Subcutaneous adipose tissue (tissue), 4 donors: ENCODE measurements around the gene CARS2. TPM values are rescaled to one million over a fixed set of nuclear protein-coding genes. Genes with fewer than 3 reads are reported as not detected.

ENCODE experiments used
- total RNA-seq, 4 donors: library from RNA; depleted of rRNA; stranded (reverse); fragments of >200 nt; gene quantifications; one replicate each; pipeline ENCODE4 v1.1.0, GENCODE V29; 2016
- TF ChIP-seq, protein P1 (sequence below): fragments of 450-650 bp; IDR thresholded peaks from one replicate; pipeline ENCODE4 v1.5.1; 2016; ENCODE audit warnings: low read depth, mild to moderate bottlenecking, control low read depth, antibody characterized with exemption, moderate library complexity

CARS2 gene
- total RNA-seq, 4 donors from 2014 or later = 36.5 to 366 (median 102) TPM

DNA sequence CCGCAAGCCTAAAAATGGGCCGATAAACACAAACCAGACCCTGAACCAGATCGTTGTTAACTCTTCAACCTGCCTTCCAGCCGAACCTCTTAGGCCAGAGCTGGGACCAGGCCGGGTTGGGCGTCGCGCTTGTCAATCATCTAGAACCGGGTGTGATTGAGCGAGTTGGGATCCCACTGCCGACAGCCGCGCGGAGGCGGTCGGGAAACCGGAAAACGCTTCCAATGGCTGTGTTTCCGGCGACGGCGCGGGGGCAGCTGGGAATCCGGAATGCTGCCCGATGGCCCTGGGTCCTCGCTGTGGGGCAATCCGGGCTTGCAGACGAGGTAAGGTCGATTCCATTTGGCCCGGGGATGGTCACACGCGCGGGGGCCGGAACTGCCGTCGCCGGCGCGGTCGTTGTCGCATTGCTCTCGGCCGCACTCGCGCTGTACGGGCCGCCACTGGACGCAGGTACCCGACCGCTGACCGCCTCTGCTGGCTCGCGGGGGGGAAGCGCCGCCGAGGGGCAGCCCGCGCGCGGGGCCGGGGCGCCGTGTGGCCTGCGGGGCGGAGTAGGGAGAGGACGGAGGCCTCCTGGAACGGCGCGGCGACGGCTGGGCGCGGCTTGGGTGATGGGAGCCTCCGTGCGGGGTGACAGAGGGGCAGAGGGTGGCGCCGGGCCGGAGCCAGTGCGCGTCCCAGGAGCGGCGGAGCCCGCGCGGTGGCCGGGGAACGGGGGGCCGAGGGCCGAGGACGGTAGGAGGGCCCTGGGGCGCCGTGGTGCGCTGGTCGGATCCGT lies 90.4 kb downstream of the CARS2 start, which contains the start of gene NAXD:
Gene NAXD (plus strand): TSS at position 224 of the 781 bp plus-strand sequence. CDS start 57 bp downstream, at position 281.
- TF ChIP-seq, protein P1, sequence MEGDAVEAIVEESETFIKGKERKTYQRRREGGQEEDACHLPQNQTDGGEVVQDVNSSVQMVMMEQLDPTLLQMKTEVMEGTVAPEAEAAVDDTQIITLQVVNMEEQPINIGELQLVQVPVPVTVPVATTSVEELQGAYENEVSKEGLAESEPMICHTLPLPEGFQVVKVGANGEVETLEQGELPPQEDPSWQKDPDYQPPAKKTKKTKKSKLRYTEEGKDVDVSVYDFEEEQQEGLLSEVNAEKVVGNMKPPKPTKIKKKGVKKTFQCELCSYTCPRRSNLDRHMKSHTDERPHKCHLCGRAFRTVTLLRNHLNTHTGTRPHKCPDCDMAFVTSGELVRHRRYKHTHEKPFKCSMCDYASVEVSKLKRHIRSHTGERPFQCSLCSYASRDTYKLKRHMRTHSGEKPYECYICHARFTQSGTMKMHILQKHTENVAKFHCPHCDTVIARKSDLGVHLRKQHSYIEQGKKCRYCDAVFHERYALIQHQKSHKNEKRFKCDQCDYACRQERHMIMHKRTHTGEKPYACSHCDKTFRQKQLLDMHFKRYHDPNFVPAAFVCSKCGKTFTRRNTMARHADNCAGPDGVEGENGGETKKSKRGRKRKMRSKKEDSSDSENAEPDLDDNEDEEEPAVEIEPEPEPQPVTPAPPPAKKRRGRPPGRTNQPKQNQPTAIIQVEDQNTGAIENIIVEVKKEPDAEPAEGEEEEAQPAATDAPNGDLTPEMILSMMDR = no peak

DNA sequence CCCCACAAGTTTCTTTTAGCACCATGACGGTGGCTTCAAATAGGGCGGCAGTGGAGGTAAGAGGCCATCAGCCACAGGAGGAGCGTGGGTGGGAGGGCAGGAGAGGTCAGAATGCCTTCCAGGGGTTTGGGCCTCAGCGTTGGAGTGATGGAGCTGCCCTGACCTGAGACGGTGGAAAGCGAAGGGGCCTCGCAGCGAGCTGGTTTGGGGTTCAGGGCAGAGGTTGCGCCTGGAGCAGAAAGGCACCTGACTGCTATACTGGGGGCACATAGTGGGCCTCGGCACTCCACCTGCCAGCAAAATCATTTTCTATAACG lies 91.0 kb downstream of the CARS2 start:
- TF ChIP-seq, protein P1 = no peak

DNA sequence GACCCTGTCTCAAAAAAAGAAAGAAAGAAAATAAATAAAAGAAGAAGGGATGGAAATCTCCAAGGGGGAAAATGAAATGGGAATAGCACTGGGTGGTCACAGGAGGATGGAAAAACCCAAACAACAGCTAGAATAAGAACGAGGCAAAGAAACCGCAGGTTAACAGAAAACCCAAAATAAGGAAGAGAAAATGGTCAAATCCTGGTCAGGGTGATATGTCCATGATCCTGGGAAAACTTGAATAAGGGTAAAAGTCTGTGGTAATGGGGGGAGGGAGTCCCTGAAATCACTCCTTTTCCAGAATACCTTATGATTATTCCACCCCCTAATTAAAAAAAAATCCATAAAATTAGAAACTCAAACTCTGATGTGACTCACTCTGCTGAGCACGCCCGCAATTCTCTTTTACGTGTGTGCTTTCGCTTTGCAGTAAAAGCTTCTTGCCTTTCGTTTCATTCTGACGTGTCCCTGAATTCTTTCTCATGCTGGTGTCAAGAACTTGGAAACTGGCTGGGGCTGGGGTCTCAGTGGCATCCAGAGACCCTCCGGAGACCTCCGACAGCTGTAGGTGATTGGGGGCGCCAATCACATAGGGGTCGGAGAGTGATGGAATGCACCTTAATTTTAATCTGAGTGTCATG lies 94.8 kb downstream of the CARS2 start:
- TF ChIP-seq, protein P1 = no peak

DNA sequence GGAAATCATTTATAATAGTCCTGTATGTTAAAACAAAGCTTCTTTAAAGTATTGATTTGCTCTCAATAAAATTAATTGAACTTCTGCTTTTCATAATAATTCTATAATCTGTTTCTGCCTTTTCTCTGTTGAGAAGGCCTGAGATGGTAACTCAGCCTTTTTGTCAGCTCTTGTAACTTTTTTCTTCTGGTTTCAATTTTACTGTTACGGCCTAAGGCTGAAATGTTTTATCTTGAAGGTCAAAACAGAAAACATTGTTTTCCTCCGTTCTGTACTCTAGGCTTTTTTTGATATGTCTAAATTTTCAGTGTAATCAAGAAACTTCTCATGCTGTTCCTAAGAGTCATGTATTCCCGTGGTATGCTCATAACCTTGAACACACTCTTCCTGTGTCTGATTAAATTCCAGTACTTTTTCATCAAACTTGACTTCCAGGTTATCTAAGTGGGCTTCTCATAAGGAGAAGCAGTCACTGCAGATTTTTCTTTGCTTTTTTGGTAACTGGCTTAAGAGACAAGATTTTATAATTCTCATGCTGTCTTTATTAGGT lies 98.2 kb downstream of the CARS2 start:
- TF ChIP-seq, protein P1 = no peak

DNA sequence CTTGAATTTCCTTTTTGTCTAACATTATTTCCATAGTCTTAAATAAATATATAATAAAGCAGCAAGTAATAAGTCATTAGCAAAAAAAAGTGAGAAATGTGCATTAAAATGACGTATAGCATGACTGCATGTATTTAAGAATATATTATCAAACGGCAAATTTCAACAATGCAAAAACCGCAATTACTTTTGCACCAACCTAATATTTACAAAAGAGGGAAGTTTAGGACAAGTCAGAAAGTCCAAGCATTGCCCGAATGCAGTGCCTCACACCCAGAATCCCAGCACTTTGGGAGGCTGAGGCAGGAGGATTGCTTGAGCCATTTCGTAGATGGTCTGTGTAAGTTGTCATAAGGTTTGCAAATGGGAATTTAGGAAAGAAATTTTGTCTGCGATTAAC lies 100.8 kb downstream of the CARS2 start:
- TF ChIP-seq, protein P1 = no peak

DNA sequence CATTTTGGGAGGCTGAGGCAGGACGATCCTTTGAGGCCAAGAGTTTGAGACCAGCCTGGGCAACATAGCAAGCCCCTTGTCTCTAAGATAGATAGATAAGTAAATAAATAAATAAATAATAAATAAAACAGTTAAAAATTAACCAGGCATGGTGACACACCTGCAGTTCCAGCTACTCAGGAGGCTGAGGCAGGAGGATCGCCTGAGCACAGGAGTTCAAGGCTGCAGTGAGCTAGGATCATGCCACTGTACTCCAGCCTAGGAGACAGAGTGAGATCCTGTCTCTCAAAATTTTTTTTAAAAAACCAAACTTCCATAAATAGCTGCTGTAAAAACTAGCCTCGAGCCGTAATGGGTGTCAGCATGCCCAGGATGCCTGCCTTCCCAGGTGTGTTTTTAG lies 104.9 kb downstream of the CARS2 start:
- TF ChIP-seq, protein P1 = no peak

DNA sequence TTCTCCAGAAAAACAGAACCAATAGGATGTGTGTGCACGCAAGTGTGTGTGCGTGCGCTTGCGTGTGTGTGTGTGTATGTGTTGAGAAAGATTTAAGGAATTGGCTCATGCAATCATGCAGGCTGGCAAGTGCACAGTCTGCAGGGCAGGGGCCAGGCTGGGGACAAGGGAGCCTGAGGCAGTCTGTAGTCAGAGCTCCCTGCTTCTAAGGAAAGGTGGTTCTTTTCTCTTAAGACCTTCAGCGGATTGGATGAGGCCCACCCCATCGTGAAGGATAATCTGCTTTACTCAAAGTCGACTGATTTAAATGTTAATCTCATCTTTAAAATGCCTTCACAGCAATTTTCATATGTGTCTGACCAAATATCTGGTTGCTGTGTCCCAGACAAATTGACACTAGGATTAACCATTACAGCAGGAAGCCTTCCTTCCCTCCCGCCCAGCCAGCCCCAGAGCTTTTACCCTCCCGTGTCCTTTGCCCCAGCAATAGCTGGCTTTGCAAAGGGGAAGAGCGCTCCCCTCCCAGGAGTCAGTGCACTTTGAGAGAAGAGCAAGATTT lies 105.6 kb downstream of the CARS2 start:
- TF ChIP-seq, protein P1 = no peak
